Hepatic stellate cell (primary cell): ENCODE data around the gene GXYLT2.

Source experiments
- DNase-seq: peaks from one replicate; pipeline ENCODE4 v3.0.0; 2011; ENCODE audit warnings: low spot score

The GXYLT2 gene, protein sequence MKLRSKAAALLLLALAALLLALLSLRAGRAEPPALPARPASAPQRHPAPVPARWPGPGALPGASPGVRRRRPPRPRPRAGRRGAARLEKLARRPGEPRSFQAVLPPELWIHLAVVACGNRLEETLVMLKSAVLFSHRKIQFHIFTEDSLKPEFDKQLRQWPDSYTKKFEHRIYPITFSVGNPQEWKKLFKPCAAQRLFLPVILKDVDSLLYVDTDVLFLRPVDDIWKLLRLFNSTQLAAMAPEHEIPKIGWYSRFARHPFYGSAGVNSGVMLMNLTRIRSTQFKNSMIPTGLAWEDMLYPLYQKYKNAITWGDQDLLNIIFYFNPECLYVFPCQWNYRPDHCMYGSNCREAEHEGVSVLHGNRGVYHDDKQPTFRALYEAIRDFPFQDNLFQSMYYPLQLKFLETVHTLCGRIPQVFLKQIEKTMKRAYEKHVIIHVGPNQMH

GRCh38 chr3:72887705-72888545 is at the start of gene GXYLT2:
GXYLT2 (plus strand) TSS chr3:72888046; CDS start chr3:72888234, 188 bp downstream.
- DNase-seq: peak; percentile 63

DNA sequence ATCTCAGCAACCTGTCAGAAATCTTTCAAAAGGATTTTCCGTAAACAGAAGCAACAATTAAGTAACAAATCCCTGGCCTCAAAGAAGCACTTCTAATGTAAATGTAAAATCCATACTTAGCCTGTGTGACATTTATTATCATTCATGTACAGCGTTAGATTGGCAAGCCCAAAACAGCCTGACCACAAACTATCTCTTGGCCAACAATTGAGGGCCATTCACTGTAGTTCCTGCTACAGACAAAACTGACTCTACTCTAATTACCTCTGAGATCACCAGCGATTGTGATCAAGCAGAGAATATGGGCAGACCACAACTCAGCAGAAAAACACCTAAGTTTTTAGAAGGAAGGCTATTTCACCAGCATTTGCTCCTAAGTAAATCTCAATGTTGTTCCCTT is 48.8 kb upstream of the GXYLT2 start:
- no peak for DNase-seq

GRCh38 chr3:72844436-72844993 is 43.3 kb upstream of the GXYLT2 start:
- no peak for DNase-seq

DNA sequence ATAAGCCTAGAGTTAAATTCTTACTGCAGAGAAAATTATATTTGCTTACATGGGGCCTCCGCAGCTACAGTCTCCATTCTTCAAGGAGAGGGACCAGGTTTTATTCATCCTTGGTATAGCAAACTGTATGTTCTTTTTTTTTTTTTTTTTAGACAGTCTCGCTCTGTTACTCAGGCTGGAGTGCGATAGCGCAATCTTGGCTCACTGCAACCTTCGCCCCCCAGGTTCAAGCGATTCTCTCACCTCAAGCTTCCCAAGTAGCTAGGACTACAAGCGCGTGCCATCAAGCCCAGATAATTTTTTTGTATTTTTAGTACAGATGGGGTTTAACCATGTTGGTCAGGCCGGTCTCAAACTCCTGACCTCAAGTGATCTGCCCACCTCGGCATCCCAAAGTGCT is 41.7 kb upstream of the GXYLT2 start:
- DNase-seq: no peak

DNA sequence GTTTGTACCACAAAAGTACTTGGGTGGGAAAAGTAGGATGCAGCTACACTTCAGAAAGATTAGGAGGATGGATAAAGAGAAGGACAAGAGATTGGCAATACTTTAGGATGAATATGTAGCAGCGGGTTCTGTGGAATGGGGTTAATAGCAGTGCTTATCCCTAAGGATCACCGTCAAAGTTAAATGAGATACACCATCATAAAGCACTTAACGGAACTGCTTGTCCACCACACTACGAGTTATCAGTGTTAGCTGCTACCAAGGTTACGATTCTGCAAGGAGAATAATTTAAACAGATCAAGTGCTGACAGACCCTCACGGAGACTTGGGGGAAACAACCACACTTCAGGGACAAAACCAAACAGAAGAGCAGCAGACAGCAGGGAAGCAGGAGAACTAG is 40.6 kb upstream of the GXYLT2 start:
- no peak for DNase-seq

DNA sequence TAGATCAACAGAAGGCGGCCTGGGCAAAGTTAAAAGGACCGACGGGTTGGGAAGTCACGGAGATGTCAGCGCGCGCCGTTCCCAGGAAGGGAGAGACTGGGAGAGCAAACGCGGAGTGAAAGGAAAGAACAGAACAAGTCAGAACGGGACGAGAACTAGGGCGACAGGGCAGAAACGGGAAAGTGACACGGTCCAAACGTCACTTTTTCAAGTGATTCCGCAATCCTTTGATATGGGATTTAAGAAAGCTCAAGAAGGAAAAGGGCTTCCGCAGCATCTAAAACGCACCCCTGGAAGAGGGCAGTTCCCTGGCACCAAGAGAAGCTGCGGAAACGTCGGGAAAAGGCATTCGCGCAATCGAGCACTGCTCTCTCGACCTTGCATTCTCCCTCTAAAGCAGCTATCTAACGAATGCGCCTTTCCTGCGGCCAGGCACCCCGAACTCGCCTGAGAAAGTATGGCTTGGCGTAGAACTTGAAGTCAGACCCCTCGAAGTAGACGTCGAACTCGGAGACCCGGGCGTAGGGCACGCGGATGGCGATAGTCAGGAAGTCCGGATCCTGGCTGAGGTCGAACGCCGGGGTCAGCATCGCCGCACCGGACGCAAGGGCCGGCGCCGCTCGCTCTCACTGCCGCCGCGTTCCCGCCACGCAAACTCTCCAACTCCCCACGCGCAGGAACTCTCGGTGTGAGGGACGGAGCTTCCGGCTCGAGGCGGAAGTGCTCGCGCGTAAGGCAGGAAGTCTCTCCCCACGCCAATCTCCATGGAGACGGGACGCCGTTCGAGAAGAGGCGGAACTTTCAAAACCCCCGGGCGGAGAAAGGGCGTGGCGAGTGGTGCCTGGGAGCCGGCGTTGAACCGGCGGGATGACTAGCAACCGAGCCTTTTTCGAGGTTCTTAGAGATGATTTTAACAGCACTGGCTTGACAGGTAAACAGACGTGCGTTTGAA is 39.8 kb upstream of the GXYLT2 start, which contains the start of gene SHQ1:
Gene SHQ1, minus strand, starts transcription at position 695 of the 952 bp plus-strand sequence. Its CDS starts 105 bp downstream, at position 590.
- DNase-seq: peak; percentile 90

DNA sequence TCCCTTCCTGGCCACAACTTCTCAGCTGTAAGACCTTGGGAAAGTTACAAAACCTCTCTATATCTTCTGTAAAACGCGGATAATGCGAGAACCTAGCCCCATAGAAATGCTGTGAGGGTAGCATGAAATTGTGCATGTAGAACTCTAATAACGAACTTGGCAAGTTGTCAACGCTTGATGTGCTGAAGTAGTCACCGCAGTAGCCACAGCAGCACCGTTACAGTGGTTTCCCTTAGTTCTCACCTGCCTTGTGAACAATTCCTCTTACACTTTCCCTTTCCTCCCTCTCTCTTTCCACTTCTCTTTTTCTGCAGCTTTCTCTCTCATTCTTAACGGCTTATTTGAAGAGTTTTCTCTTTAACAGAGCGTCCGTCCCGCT is 39.2 kb upstream of the GXYLT2 start:
- DNase-seq: no peak

DNA sequence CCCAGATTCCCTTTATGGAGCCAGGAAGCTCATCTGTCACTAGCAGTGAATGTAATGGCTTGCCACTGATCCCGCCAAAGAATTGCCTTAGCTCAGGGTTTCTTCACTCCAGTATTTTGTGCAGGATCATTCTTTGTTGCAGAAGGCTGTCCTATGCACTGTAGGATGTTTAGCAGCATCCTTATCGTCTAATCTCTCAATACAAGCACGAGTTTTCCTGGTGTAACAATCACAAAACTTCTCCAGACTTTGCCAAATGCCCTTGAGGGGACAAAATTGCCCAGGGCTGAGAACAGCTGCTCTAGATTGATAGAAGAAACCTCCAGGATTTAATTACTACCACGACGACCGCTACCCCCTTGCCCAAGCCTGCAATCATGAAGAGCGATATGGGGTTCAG is 32.8 kb upstream of the GXYLT2 start:
- DNase-seq: no peak

- no peak for DNase-seq
These were observed 27.8 kb upstream of the GXYLT2 start for GRCh38 chr3:72860053-72860452.

- DNase-seq: no peak
These were observed 27.0 kb upstream of the GXYLT2 start for GRCh38 chr3:72860846-72861245.

GRCh38 chr3:72862314-72863090 is 25.3 kb upstream of the GXYLT2 start:
- DNase-seq: no peak

DNA sequence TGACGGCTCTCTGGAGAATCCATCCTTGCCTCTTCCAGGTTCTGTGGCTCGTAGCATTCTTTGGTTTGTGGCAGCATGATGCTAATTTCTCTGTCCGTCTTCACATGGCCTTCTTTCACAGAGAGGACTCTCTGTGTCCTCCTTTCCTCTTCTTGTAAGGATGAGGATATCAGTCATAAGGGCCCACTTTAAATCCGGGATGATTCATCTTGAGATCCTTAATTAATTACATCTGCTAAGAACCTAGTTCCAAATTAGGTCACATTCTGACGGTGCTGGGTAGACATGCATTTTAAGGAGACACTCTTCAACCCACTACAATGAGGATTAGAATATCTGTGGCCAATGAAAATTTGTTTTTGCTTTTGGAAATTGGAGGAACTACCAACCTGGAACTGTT is 15.7 kb upstream of the GXYLT2 start:
- no peak for DNase-seq

DNA sequence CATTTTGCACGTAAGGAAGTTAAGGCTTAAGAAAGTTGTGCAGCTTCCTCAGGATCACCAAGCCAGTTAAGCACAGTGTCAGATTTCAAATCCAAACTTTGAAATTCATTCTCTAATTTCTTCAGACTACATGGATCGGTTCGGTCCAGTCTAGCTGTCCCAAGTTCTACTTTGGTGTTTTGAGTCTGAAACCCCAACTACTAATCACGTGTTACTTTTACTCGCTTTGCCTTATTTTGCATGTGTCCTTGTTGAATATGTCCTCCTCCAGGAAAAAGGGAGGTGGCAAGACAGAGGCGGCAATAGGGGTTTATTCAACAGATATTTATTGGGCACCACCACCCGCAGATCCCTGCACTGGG is 522 bp upstream of the GXYLT2 start:
- DNase-seq: no peak

GRCh38 chr3:72888546-72889309 is 882 bp downstream of the GXYLT2 start:
- no peak for DNase-seq

DNA sequence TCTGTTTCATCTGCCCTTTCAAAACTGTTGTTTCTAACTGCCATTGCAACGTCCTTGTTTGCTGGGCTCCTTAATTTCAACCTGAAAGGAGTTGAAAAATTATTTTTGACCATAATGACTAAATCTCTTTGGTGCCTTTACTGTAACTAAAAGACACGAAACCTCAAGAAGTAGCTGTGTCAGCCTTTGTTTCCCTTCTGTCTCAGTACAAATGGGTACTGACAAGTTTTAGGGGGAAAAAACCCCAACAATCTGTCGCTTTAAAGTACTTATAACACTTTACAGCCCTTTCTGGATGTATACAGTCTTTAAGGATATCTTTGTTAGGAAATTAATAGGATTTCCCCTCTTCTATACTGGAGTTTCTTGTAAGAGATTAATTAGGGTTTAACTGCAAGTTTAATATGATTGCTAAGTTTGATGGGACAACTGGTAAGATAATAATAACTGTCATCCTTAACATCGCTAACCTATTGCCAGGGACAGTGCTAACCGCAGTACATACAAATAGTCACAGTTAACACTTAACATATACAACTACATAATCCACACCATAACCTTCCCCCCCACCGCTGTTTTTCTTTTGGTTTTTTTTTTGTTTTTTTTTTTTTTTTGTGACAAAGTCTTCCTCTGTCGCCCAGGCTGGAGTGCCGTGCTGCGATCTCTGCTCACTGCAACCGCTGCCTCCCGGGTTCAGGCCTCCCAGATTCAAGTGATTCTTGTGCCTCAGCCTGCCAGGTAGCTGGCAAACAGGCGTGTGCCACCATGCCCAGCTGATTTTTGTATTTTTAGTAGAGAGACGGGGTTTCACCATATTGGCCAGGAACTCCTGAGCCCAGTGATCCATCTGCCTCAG is 1.7 kb downstream of the GXYLT2 start:
- DNase-seq: no peak

DNA sequence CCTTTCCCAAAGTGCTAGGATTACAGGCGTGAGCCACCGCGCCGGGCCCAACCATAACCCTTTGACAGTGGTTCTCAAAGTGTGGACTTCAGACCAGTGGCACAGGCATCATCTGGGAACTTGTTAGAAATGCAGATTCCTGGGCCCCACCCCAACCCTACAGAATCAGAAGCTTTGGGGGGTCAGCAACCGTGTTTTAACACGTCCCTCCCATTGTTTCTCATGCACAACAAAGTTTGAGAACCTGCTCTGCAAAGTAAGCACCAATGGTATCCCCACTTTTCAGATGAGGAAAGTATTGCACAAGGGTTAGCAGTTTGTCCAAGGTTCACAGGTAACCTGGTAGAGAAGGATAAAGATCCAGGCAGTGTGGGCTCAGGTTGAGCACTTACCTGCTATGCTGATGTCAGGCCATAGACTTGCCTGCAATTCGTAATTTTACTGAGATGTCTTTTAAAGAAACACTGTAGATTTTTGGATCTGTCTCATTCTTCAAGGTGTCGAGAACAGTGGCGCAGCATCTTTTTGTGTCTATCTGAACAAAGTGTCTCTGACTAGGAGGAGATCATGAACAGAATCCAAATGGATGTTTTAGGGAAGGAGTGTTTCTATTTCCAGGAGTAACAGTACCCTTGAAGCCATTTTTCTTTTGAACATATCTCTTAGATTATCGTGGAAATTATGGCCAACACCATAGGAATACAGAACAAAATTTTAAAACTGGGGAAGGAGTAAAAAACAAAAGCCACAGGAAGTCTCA is 2.5 kb downstream of the GXYLT2 start:
- no peak for DNase-seq

DNA sequence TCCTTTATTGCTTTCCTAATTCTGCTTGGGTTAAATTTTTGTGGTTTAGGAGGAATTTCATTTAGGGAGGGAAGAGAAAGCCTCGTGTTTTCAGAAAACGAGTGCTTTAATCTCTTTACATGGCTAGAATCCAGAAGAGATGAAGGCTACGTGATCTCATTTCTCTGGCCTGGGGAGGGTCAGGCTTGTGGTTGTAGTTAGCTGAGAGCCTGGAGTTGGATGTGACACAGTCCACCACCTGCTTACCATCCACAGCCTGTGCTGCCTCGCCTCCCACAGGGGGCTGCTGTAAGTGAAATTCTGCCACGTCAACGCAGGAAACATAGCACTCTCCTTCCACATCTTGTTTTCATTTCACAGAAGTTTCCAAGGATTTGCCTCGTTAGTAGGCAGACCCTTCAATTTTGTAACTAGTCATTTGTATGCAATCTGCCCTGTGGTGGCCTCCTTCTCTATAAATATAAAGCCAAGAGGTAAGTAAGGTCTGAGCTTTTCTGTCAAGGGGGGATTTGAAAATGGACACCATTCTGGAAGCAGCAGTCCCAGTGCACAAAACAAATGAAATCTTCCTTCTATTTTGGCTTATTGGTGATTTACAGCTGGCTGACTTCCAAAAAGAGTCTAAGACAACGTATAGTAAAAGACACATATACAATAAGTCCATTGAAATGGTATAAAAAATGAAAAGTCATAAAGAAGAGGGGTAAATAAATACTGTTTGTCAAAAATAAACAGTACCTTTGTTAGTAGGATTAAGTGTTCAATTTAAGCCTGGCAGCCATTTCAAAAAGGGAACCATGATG is 3.4 kb downstream of the GXYLT2 start:
- DNase-seq: peak; percentile 85
